Measurements from ENCODE around the gene DUSP12.

DUSP12 gene

GRCh38 chr1:161707503-161707902 lies 42.1 kb upstream of the DUSP12 start:
- Histone ChIP-seq H3K4me3 (ENCODE audit: low read length) (no peak overlapping the region), H3K4me1 (ENCODE audit: control insufficient read depth, low read depth, low read length) (no peaks in the 10 kb centered on the region), H3K56ac (ENCODE audit: low read length) (no peak overlapping the region), H2AK5ac (ENCODE audit: low read length) (no peak overlapping the region), H3K27me3 (ENCODE audit: insufficient read depth, low read length, poor library complexity) (no peaks in the 10 kb centered on the region), H4K8ac (ENCODE audit: low read depth, low read length) (no peak overlapping the region), H3K4ac (ENCODE audit: low read depth, low read length) (no peak overlapping the region), H3K9ac (ENCODE audit: low read length) (no peak overlapping the region), H3K79me2 (ENCODE audit: control insufficient read depth, insufficient read depth, low read length) (no peaks in the 10 kb centered on the region), H3K79me1 (ENCODE audit: low read length) (no peaks in the 10 kb centered on the region), H2BK120ac (ENCODE audit: low read depth, low read length) (no peak overlapping the region), H4K5ac (ENCODE audit: low read length) (no peak overlapping the region), H3K4me2 (ENCODE audit: low read length) (no peak overlapping the region), H3K27ac (ENCODE audit: low read depth, low read length) (no peak overlapping the region), H3K18ac (ENCODE audit: low read length) (no peak overlapping the region), H2BK5ac (ENCODE audit: low read length) (no peak overlapping the region), H3K23ac (ENCODE audit: low read length) (no peak overlapping the region), H2BK15ac (replicated peaks; ENCODE audit: low read depth) (no peak overlapping the region), H3K36me3 (ENCODE audit: control insufficient read depth, insufficient read depth, low read length) (no peaks in the 10 kb centered on the region)
- no CpG with 5 or more reads among the region's 2 CpGs for WGBS (ENCODE audit: extremely low coverage, insufficient coverage, low lambda C conversion rate)
- DNase-seq, result no peak

GRCh38 chr1:161709373-161709772 lies 40.2 kb upstream of the DUSP12 start:
- no peak overlapping the region for H3K4me2 ChIP-seq (ENCODE audit: low read length)
- no peaks in the 10 kb centered on the region for H3K79me1 ChIP-seq (ENCODE audit: low read length)
- no peak overlapping the region for H3K23ac ChIP-seq (ENCODE audit: low read length)
- no peak overlapping the region for H2BK120ac ChIP-seq (ENCODE audit: low read depth, low read length)
- no peak overlapping the region for H3K27ac ChIP-seq (ENCODE audit: low read depth, low read length)
- no peak overlapping the region for H4K5ac ChIP-seq (ENCODE audit: low read length)
- DNase-seq, result no peak
- no peak overlapping the region for H2AK5ac ChIP-seq (ENCODE audit: low read length)
- H3K18ac ChIP-seq (ENCODE audit: low read length), result no peak overlapping the region
- no peak overlapping the region for H2BK15ac ChIP-seq (replicated peaks; ENCODE audit: low read depth)
- H3K9ac ChIP-seq (ENCODE audit: low read length), result no peak overlapping the region
- WGBS (ENCODE audit: extremely low coverage, insufficient coverage, low lambda C conversion rate), result no CpG with 5 or more reads among the region's 4 CpGs
- no peaks in the 10 kb centered on the region for H3K79me2 ChIP-seq (ENCODE audit: control insufficient read depth, insufficient read depth, low read length)
- H4K8ac ChIP-seq (ENCODE audit: low read depth, low read length), result no peak overlapping the region
- H2BK5ac ChIP-seq (ENCODE audit: low read length), result no peak overlapping the region
- H3K36me3 ChIP-seq (ENCODE audit: control insufficient read depth, insufficient read depth, low read length), result no peaks in the 10 kb centered on the region
- H3K56ac ChIP-seq (ENCODE audit: low read length), result no peak overlapping the region
- no peaks in the 10 kb centered on the region for H3K4me1 ChIP-seq (ENCODE audit: control insufficient read depth, low read depth, low read length)
- H3K27me3 ChIP-seq (ENCODE audit: insufficient read depth, low read length, poor library complexity), result no peaks in the 10 kb centered on the region
- H3K4ac ChIP-seq (ENCODE audit: low read depth, low read length), result no peak overlapping the region
- no peak overlapping the region for H3K4me3 ChIP-seq (ENCODE audit: low read length)

- Histone ChIP-seq H3K79me2 (ENCODE audit: control insufficient read depth, insufficient read depth, low read length) (no peaks in the 10 kb centered on the region), H2BK120ac (ENCODE audit: low read depth, low read length) (no peak overlapping the region), H3K79me1 (ENCODE audit: low read length) (no peaks in the 10 kb centered on the region), H3K18ac (ENCODE audit: low read length) (no peak overlapping the region), H3K36me3 (ENCODE audit: control insufficient read depth, insufficient read depth, low read length) (no peaks in the 10 kb centered on the region), H2BK15ac (replicated peaks; ENCODE audit: low read depth) (no peak overlapping the region), H3K4me1 (ENCODE audit: control insufficient read depth, low read depth, low read length) (no peaks in the 10 kb centered on the region), H3K56ac (ENCODE audit: low read length) (no peak overlapping the region), H4K5ac (ENCODE audit: low read length) (no peak overlapping the region), H3K4ac (ENCODE audit: low read depth, low read length) (no peak overlapping the region), H3K4me3 (ENCODE audit: low read length) (no peak overlapping the region), H2BK5ac (ENCODE audit: low read length) (no peak overlapping the region), H3K27ac (ENCODE audit: low read depth, low read length) (no peak overlapping the region), H3K9ac (ENCODE audit: low read length) (no peak overlapping the region), H2AK5ac (ENCODE audit: low read length) (no peak overlapping the region), H3K23ac (ENCODE audit: low read length) (no peak overlapping the region), H4K8ac (ENCODE audit: low read depth, low read length) (no peak overlapping the region), H3K27me3 (ENCODE audit: insufficient read depth, low read length, poor library complexity) (no peaks in the 10 kb centered on the region), H3K4me2 (ENCODE audit: low read length) (no peak overlapping the region)
- WGBS (ENCODE audit: extremely low coverage, insufficient coverage, low lambda C conversion rate), result no CpG with 5 or more reads among the region's 4 CpGs
- no peak for DNase-seq
Observed at GRCh38 chr1:161710560-161710959, 39.0 kb upstream of the DUSP12 start.

- H3K18ac ChIP-seq (ENCODE audit: low read length), result no peak overlapping the region
- H3K56ac ChIP-seq (ENCODE audit: low read length), result no peak overlapping the region
- no peaks in the 10 kb centered on the region for H3K36me3 ChIP-seq (ENCODE audit: control insufficient read depth, insufficient read depth, low read length)
- H3K23ac ChIP-seq (ENCODE audit: low read length), result no peak overlapping the region
- H4K5ac ChIP-seq (ENCODE audit: low read length), result no peak overlapping the region
- H3K4me3 ChIP-seq (ENCODE audit: low read length), result no peak overlapping the region
- no peak overlapping the region for H2BK5ac ChIP-seq (ENCODE audit: low read length)
- H3K27me3 ChIP-seq (ENCODE audit: insufficient read depth, low read length, poor library complexity), result no peaks in the 10 kb centered on the region
- no peak for DNase-seq
- H3K4me1 ChIP-seq (ENCODE audit: control insufficient read depth, low read depth, low read length), result no peaks in the 10 kb centered on the region
- H2BK120ac ChIP-seq (ENCODE audit: low read depth, low read length), result no peak overlapping the region
- H3K79me2 ChIP-seq (ENCODE audit: control insufficient read depth, insufficient read depth, low read length), result no peaks in the 10 kb centered on the region
- no peak overlapping the region for H2BK15ac ChIP-seq (replicated peaks; ENCODE audit: low read depth)
- no peak overlapping the region for H3K4me2 ChIP-seq (ENCODE audit: low read length)
- no peak overlapping the region for H3K27ac ChIP-seq (ENCODE audit: low read depth, low read length)
- H3K9ac ChIP-seq (ENCODE audit: low read length), result no peak overlapping the region
- no peak overlapping the region for H4K8ac ChIP-seq (ENCODE audit: low read depth, low read length)
- no peak overlapping the region for H3K4ac ChIP-seq (ENCODE audit: low read depth, low read length)
- H3K79me1 ChIP-seq (ENCODE audit: low read length), result no peaks in the 10 kb centered on the region
- no CpG with 5 or more reads among the region's 8 CpGs for WGBS (ENCODE audit: extremely low coverage, insufficient coverage, low lambda C conversion rate)
- H2AK5ac ChIP-seq (ENCODE audit: low read length), result no peak overlapping the region
Observed at GRCh38 chr1:161718559-161719324, 30.8 kb upstream of the DUSP12 start.

- no peaks in the 10 kb centered on the region for H3K27me3 ChIP-seq (ENCODE audit: insufficient read depth, low read length, poor library complexity)
- no peak overlapping the region for H3K56ac ChIP-seq (ENCODE audit: low read length)
Observed at GRCh38 chr1:161719325-161719611, 30.3 kb upstream of the DUSP12 start.

GRCh38 chr1:161720422-161720821 lies 29.2 kb upstream of the DUSP12 start:
- Histone ChIP-seq H3K4me1 (ENCODE audit: control insufficient read depth, low read depth, low read length) (no peaks in the 10 kb centered on the region), H3K79me1 (ENCODE audit: low read length) (no peaks in the 10 kb centered on the region), H3K27ac (ENCODE audit: low read depth, low read length) (no peak overlapping the region), H2BK5ac (ENCODE audit: low read length) (no peak overlapping the region), H3K36me3 (ENCODE audit: control insufficient read depth, insufficient read depth, low read length) (no peaks in the 10 kb centered on the region), H3K56ac (ENCODE audit: low read length) (no peak overlapping the region), H3K23ac (ENCODE audit: low read length) (no peak overlapping the region), H4K8ac (ENCODE audit: low read depth, low read length) (no peak overlapping the region), H3K18ac (ENCODE audit: low read length) (no peak overlapping the region), H3K79me2 (ENCODE audit: control insufficient read depth, insufficient read depth, low read length) (no peaks in the 10 kb centered on the region), H3K27me3 (ENCODE audit: insufficient read depth, low read length, poor library complexity) (peaks cover 2% of the 10 kb centered on the region), H2AK5ac (ENCODE audit: low read length) (no peak overlapping the region), H4K5ac (ENCODE audit: low read length) (no peak overlapping the region), H3K4ac (ENCODE audit: low read depth, low read length) (no peak overlapping the region), H2BK15ac (replicated peaks; ENCODE audit: low read depth) (no peak overlapping the region), H3K4me2 (ENCODE audit: low read length) (no peak overlapping the region), H3K4me3 (ENCODE audit: low read length) (no peak overlapping the region), H3K9ac (ENCODE audit: low read length) (no peak overlapping the region), H2BK120ac (ENCODE audit: low read depth, low read length) (no peak overlapping the region)
- WGBS (ENCODE audit: extremely low coverage, insufficient coverage, low lambda C conversion rate), result no CpG with 5 or more reads among the region's 1 CpG
- DNase-seq, result no peak

More at GRCh38 chr1:161719325-161719611, 30.3 kb upstream of the DUSP12 start:
- Histone ChIP-seq H3K27ac (ENCODE audit: low read depth, low read length) (no peak overlapping the region), H4K5ac (ENCODE audit: low read length) (no peak overlapping the region), H2BK120ac (ENCODE audit: low read depth, low read length) (no peak overlapping the region), H3K4me1 (ENCODE audit: control insufficient read depth, low read depth, low read length) (no peaks in the 10 kb centered on the region), H3K79me2 (ENCODE audit: control insufficient read depth, insufficient read depth, low read length) (no peaks in the 10 kb centered on the region), H3K23ac (ENCODE audit: low read length) (no peak overlapping the region), H3K79me1 (ENCODE audit: low read length) (no peaks in the 10 kb centered on the region), H2BK5ac (ENCODE audit: low read length) (no peak overlapping the region), H2BK15ac (replicated peaks; ENCODE audit: low read depth) (no peak overlapping the region), H2AK5ac (ENCODE audit: low read length) (no peak overlapping the region), H3K18ac (ENCODE audit: low read length) (no peak overlapping the region), H3K9ac (ENCODE audit: low read length) (no peak overlapping the region), H3K4me3 (ENCODE audit: low read length) (no peak overlapping the region), H4K8ac (ENCODE audit: low read depth, low read length) (no peak overlapping the region), H3K36me3 (ENCODE audit: control insufficient read depth, insufficient read depth, low read length) (no peaks in the 10 kb centered on the region), H3K4me2 (ENCODE audit: low read length) (no peak overlapping the region), H3K4ac (ENCODE audit: low read depth, low read length) (no peak overlapping the region)
- no peak for DNase-seq
- WGBS (ENCODE audit: extremely low coverage, insufficient coverage, low lambda C conversion rate), result no CpG with 5 or more reads among the region's 1 CpG

Data from mesendoderm (in vitro differentiated cells).